Measurements from ENCODE around the gene PIEZO2.
"Not testable (repeated sequence)": the region's sequence is repeated elsewhere in the genome, so short reads cannot be mapped to it uniquely, and the experiment has no call there.

The PIEZO2 gene

DNA sequence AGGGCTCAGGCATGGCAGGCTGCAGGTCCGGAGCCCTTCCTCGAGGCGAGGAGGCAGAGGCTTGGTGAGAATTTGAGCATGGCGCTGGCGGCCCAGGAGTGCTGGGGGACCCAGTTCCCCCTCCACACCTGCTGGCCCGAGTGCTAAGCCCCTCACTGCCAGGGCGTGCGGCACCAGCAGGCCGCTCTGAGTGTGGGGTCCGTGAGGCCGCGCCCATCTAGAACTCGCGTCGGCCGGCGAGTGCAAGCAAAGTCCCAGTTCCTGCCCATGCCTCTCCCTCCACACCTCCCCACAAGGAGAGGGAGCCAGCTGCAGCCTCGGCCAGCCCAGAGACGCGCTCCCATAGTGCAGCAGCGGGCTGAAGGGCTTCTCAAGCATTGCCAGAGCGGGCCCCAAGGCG is 233.0 kb downstream of the PIEZO2 start:
- Histone ChIP-seq H3K27me3 (ENCODE audit: low read depth) (no peaks in the 10 kb centered on the region), H3K4me3 (no peak overlapping the region), H3K36me3 (replicated peaks) (no peaks in the 10 kb centered on the region), H3K9me3 (no peaks in the 10 kb centered on the region; the same call in 1 of the 2 replicates), H3K4me1 (no peaks in the 10 kb centered on the region)
- in situ Hi-C loops (cut with MboI; ENCODE audit: low sequenced_read_pairs) = no loop called here
- no peak for DNase-seq (ENCODE audit: low spot score in 2 of 2)

- H3K9me3 ChIP-seq; H3K4me3 ChIP-seq; H3K4me1 ChIP-seq; H3K27me3 ChIP-seq (ENCODE audit: low read depth); H3K36me3 ChIP-seq (replicated peaks); in situ Hi-C loops (cut with MboI; ENCODE audit: low sequenced_read_pairs); DNase-seq (ENCODE audit: low spot score in 2 of 2): not testable (repeated sequence)
Observed at GRCh38 chr18:10915748-10916147, 233.6 kb downstream of the PIEZO2 start.

- H3K4me3 ChIP-seq; DNase-seq (ENCODE audit: low spot score in 2 of 2); H3K36me3 ChIP-seq (replicated peaks); H3K9me3 ChIP-seq; in situ Hi-C loops (cut with MboI; ENCODE audit: low sequenced_read_pairs); H3K4me1 ChIP-seq; H3K27me3 ChIP-seq (ENCODE audit: low read depth): not testable (repeated sequence)
Observed at GRCh38 chr18:10914610-10915009, 234.8 kb downstream of the PIEZO2 start.

DNA sequence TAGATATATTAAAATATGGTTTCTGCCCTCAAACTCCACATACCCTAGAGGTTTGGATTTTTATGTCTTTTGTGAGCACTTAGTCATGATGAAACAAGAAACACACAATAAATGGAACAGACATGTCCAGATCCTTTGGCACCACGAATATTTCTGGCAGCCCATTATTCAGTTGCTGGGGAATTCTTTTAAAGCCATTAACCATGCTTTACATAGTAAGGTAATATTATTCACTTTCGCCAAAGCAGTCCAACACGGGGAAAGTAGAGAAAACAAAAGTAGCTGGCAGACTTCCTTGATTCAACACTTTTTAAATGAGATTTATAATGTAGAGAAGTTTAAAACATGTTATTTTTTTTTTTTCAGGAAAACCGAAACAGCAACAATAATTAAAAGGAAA is 235.4 kb downstream of the PIEZO2 start:
- no peak for DNase-seq (ENCODE audit: low spot score in 2 of 2)
- Histone ChIP-seq H3K4me1 (no peaks in the 10 kb centered on the region), H3K4me3 (no peak overlapping the region), H3K36me3 (replicated peaks) (no peaks in the 10 kb centered on the region), H3K9me3 (no peaks in the 10 kb centered on the region), H3K27me3 (ENCODE audit: low read depth) (no peaks in the 10 kb centered on the region)
- in situ Hi-C loops (cut with MboI; ENCODE audit: low sequenced_read_pairs) = no loop called here

DNA sequence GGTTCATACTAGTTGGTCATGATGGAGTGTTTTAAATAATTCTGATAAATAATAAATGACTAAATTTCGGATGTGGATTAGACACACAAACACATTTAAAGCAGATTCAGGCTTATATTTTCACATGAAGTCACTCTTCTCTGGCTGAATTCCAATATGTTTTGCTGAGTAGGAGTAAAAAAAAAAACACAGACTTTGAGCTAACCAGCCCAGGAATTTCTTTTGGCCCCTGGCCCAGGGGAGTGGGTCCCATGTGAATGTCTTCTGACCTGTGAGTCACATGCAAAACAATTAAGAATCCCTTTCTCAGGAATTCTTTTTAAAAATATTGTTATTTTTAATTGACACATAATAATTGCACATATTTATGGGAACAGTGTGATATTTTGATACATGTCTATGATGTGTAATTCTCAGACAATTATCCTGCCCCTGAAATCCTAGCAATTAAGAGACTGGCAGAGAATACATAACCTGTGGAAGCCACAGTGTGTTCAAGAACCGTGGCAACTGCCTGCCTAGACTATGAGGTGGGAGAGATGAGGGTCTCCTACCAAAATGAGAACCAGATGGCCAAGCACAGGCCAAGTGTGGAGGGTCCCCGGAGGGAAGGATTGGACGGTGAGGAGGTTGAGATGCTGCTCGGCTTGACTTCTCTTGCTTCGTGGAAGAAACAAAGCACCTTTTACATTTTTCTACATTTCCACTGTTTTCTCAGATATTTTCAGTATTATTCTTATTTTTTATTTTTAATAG is 236.4 kb downstream of the PIEZO2 start:
- no peaks in the 10 kb centered on the region for H3K4me1 ChIP-seq
- H3K27me3 ChIP-seq (ENCODE audit: low read depth) = no peaks in the 10 kb centered on the region
- H3K9me3 ChIP-seq = no peaks in the 10 kb centered on the region
- no peak for DNase-seq (ENCODE audit: low spot score in 2 of 2)
- H3K36me3 ChIP-seq (replicated peaks) = no peaks in the 10 kb centered on the region
- in situ Hi-C loops (cut with MboI; ENCODE audit: low sequenced_read_pairs) = no loop called here
- no peak overlapping the region for H3K4me3 ChIP-seq

DNA sequence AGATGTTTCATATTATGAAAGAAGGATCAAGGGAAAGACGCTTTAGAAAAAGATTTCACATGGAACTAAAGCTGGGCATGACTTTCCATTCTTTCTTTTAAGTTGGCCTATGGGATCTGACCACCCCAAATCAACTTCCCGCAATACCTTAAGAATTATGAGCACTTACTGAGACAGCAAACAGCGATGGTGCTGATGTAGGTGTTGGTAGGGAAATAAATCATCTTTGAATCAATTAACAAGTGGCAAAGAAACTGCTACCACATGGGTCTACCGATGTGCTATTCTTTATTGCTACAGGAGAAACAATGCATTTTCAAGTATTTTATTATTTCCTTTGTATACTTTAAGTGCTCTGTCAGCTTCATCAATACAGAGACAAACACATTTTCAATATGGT is 239.6 kb downstream of the PIEZO2 start:
- H3K9me3 ChIP-seq = peaks cover 2% of the 10 kb centered on the region; the same call in 1 of the 2 replicates
- DNase-seq (ENCODE audit: low spot score in 2 of 2) = no peak
- no peaks in the 10 kb centered on the region for H3K4me1 ChIP-seq
- no peaks in the 10 kb centered on the region for H3K27me3 ChIP-seq (ENCODE audit: low read depth)
- H3K36me3 ChIP-seq (replicated peaks) = no peaks in the 10 kb centered on the region
- in situ Hi-C loops (cut with MboI; ENCODE audit: low sequenced_read_pairs) = no loop called here
- H3K4me3 ChIP-seq = no peak overlapping the region

DNA sequence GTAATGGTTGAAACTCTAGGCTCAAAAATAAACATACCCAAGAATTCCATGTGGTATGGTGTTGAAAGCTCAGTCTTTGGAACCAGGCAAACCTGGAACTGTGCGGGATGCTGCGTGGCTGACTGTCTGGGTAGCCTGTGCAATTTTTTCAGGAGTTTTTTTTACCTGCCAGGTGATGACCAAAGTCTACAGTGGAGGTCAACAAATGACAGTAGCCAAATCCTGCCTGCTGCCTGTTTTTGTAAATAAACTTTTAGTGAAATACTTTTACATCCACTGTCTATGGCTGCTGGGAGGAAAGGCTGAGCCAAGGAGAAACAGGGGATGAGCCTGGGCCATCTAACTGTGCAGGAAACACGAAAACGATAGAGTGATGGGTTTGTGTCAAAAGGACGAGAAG is 240.6 kb downstream of the PIEZO2 start:
- in situ Hi-C loops (cut with MboI; ENCODE audit: low sequenced_read_pairs) = no loop called here

DNA sequence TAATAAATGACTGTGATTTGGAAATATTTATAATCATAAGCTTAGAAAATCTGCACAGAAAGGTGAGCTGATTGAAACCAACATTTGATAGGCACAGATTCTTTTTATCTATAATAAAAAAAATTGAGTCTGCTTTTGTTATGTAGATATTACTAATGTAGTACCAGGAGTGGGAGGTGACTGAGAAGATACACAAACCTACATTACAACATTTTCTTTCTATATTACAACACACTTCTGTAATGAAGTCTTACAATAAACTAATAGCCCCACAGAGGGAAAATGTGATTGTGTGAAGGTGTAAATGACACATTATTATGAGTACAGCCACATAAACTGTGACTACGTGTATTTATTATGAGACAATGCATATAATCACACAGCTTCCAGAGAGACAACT is 241.6 kb downstream of the PIEZO2 start:
- DNase-seq (ENCODE audit: low spot score in 2 of 2) = no peak
- Histone ChIP-seq H3K4me1 (no peaks in the 10 kb centered on the region), H3K27me3 (ENCODE audit: low read depth) (no peaks in the 10 kb centered on the region), H3K9me3 (peaks cover 2% of the 10 kb centered on the region; the same call in 1 of the 2 replicates), H3K4me3 (no peak overlapping the region), H3K36me3 (replicated peaks) (no peaks in the 10 kb centered on the region)
- in situ Hi-C loops (cut with MboI; ENCODE audit: low sequenced_read_pairs) = no loop called here

More for the DNA sequence above, 240.6 kb downstream of the PIEZO2 start:
- Histone ChIP-seq H3K4me1 (no peaks in the 10 kb centered on the region), H3K9me3 (peaks cover 2% of the 10 kb centered on the region; the same call in 1 of the 2 replicates), H3K27me3 (ENCODE audit: low read depth) (no peaks in the 10 kb centered on the region), H3K4me3 (no peak overlapping the region), H3K36me3 (replicated peaks) (no peaks in the 10 kb centered on the region)
- DNase-seq (ENCODE audit: low spot score in 2 of 2) = no peak

- H3K27me3 ChIP-seq (ENCODE audit: low read depth) = no peaks in the 10 kb centered on the region
- DNase-seq (ENCODE audit: low spot score in 2 of 2) = no peak
- H3K4me3 ChIP-seq = no peak overlapping the region
- H3K4me1 ChIP-seq = no peaks in the 10 kb centered on the region
- no peaks in the 10 kb centered on the region for H3K9me3 ChIP-seq
- in situ Hi-C loops (cut with MboI; ENCODE audit: low sequenced_read_pairs) = no loop called here
- no peaks in the 10 kb centered on the region for H3K36me3 ChIP-seq (replicated peaks)
Observed at GRCh38 chr18:10901329-10901728, 248.0 kb downstream of the PIEZO2 start.

GRCh38 chr18:10900435-10900834 is 248.9 kb downstream of the PIEZO2 start:
- H3K27me3 ChIP-seq (ENCODE audit: low read depth) = no peaks in the 10 kb centered on the region
- H3K36me3 ChIP-seq (replicated peaks) = no peaks in the 10 kb centered on the region
- no peaks in the 10 kb centered on the region for H3K4me1 ChIP-seq
- no peak for DNase-seq (ENCODE audit: low spot score in 2 of 2)
- in situ Hi-C loops (cut with MboI; ENCODE audit: low sequenced_read_pairs) = no loop called here
- no peaks in the 10 kb centered on the region for H3K9me3 ChIP-seq
- H3K4me3 ChIP-seq = no peak overlapping the region

GRCh38 chr18:10899481-10899880 is 249.9 kb downstream of the PIEZO2 start:
- H3K9me3 ChIP-seq = no peaks in the 10 kb centered on the region
- in situ Hi-C loops (cut with MboI; ENCODE audit: low sequenced_read_pairs) = no loop called here

DNA sequence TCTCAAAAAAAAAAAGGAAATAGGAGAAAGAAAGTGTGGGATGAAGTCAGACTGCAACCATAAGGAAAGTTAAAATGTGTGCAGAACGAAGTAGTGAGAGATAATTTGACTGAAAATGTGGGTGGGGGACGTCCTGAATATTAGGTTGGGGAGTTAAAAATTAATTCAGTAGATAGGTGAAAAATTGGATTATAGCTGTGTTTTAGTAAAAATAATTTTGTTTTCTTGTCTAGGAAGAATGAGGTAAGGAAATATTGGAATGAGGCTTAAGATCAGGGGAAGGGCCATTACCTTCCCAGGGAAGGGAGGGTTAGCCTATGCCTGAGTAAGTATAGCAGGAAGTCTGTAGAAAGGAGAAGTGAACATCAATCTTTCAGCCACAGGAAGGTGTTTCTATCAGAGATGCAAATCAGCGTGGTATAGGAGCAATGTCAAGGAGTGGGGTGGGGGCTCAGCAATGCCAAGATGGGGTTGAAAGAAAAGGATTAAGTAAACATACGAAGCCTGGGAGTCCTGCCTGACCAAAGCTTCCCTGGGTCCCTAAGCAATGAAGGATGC is 250.9 kb downstream of the PIEZO2 start:
- in situ Hi-C loops (cut with MboI; ENCODE audit: low sequenced_read_pairs) = no loop called here
- Histone ChIP-seq H3K4me3 (no peak overlapping the region), H3K4me1 (no peaks in the 10 kb centered on the region), H3K27me3 (ENCODE audit: low read depth) (no peaks in the 10 kb centered on the region), H3K36me3 (replicated peaks) (no peaks in the 10 kb centered on the region), H3K9me3 (no peaks in the 10 kb centered on the region)
- no peak for DNase-seq (ENCODE audit: low spot score in 2 of 2)

More at GRCh38 chr18:10899481-10899880, 249.9 kb downstream of the PIEZO2 start:
- no peak for DNase-seq (ENCODE audit: low spot score in 2 of 2)
- H3K36me3 ChIP-seq (replicated peaks) = no peaks in the 10 kb centered on the region
- H3K27me3 ChIP-seq (ENCODE audit: low read depth) = no peaks in the 10 kb centered on the region
- H3K4me3 ChIP-seq = no peak overlapping the region
- no peaks in the 10 kb centered on the region for H3K4me1 ChIP-seq

DNA sequence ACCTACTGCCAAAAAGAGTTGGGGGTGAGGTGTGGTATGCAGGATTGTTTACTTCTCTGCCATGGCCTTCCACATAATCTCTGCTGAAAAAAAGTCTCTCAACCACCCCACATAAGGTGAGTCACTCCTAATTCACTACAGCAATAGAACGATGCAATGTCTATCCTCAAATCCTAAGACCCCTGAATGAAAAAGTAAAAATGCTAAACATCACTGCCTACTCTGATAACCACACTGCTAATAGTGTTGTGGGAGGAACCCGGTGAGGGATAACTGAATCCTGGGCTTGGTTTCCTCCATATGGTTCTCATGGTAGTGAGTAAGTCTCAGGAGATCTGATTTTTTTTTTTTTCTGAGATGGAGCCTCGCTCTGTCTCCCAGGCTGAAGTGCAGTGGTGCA is 252.5 kb downstream of the PIEZO2 start:
- no peak for DNase-seq (ENCODE audit: low spot score in 2 of 2)
- in situ Hi-C loops (cut with MboI; ENCODE audit: low sequenced_read_pairs) = no loop called here
- Histone ChIP-seq H3K36me3 (replicated peaks) (no peaks in the 10 kb centered on the region), H3K27me3 (ENCODE audit: low read depth) (no peaks in the 10 kb centered on the region), H3K9me3 (no peaks in the 10 kb centered on the region), H3K4me3 (no peak overlapping the region), H3K4me1 (no peaks in the 10 kb centered on the region)

DNA sequence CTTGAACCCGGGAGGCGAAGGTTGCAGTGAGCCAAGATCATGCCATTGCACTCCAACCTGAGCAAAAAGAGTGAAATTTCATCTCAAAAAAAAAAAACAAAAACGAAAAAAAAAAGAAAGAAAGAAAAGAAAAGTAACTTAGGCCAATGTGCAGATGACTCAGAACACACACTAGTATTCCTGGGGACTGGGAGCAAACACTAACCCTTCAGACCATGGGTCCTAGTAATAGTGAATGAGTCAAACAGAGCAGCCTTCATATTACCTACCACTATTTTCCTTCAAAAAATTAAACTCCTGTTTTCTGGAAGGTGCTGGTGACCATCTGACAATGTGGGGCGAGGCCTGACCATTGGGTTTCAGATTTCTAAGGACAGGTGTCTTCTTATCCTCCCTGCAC is 253.4 kb downstream of the PIEZO2 start:
- H3K27me3 ChIP-seq (ENCODE audit: low read depth) = no peaks in the 10 kb centered on the region
- no peaks in the 10 kb centered on the region for H3K4me1 ChIP-seq
- no peak overlapping the region for H3K4me3 ChIP-seq
- no peaks in the 10 kb centered on the region; the same call in 1 of the 2 replicates for H3K9me3 ChIP-seq
- in situ Hi-C loops (cut with MboI; ENCODE audit: low sequenced_read_pairs) = no loop called here
- H3K36me3 ChIP-seq (replicated peaks) = no peaks in the 10 kb centered on the region
- no peak for DNase-seq (ENCODE audit: low spot score in 2 of 2)
